Posterior cingulate gyrus (tissue), 11 donors: ENCODE results near the gene NUP62.

Experiments used
- DNase-seq, 10 donors: peaks; one replicate each; pipeline versions ENCODE4 v3.0.0 to v3.0.0-alpha.2; 2020 to 2021; ENCODE audit warnings: mixed read lengths in 3 of 10
- intact Hi-C: fragments of 100-400 bp; cut with DNase I; formaldehyde crosslinking; loops from one replicate; pipeline ENCODE4 v1.15.1; 2023

Gene NUP62

DNA sequence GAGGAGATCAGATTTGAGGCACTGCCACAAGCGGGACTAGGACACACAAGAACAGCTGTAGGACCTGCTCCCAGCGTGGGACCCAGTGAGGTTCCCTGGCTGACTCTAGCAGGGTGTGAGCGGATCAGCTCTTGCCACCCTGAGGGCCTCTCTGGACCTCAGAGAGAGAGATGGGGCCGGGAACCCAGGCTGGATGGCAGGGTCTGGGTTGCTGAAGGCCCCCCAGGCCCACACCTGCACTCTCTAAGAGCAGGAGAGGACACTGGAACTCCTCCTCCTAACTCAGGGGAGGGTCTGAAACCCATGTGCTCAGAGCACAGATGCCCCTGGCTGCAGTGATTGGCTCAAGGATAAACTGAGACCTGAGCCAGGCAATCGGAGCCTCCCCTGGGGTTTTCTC is 19.1 kb downstream of the NUP62 start:
- no peak for DNase-seq
- intact Hi-C loops = no loop called here

DNA sequence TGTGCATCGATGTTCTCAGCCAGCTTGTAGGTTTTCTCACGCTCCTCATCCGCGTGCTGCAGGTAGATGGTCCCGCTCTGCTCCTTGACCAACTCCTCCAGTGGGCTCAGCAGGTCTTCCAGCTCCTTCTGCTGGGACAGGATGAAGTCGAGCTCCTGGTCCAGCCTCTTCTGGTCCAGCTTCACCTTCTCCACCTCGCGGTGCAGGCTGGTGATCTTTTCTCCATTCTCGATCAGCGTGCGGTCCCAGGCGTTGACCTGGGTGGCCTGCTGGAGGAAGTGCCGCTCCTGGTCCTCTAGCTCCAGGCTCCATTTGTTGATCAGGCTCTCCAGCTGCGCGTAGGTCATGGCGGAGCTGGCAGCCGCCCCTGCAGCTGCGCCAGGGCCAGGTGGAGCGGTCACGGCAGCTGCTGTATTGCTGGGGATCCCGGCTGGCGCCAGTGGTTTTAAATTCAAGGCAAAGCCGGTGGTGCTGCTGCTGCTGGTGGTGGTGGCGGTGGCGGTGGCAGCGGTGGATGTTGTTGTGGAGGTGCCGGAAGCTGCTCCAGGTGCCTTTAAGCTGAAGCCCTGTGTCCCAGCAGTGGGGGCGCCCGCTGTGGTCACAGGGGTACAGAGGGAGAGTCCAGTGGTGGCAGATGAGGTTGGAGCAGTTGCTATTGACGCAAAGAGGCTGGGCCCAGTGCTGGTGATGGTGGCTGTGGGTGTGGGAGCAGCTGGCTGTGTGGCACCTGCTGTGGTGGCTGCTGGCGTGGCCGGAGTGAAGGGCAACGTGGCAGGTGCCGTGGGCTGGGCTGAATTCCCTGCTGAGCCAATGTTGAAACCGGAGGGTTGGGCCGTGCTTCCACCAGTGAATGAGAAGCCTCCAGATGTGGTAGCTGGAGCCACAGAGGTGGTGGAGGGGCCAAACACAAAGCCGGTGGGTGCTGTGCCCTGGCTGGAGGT is 20.6 kb downstream of the NUP62 start:
- intact Hi-C loops = no loop called here
- DNase-seq = no peak

DNA sequence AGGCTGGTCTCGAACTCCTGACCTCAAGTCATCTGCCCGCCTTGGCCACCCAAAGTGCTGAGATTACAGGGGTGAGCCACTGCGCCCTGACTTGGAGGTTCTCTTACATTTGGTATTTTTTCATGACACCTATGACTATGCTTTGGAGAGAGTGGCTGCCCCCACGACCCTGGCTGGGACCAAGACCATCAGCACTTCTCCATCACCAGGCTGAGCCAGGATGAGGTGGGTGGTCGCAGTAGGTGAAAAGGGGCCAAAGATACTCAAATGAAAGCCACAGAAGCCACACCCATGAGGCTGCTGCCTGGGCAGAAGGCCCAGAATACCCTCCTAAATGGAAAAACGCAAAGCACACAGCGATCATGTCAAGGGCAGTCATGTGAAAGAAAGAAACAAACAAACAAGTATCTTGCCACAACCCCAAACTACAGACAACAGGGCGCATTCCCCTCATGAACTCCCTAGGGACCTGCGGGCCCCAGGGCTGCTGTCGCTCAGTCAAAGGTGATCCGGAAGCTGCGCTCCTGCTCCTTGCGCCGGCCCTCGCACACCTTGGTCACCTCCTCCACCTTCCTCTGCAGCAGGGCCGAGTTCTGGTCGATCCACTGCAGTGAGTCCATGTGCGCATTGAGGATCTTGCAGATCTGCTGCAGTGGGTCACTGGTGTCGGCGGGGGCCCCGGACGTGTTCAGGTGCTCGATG is 21.4 kb downstream of the NUP62 start:
- intact Hi-C loops = no loop called here
- DNase-seq = no peak

DNA sequence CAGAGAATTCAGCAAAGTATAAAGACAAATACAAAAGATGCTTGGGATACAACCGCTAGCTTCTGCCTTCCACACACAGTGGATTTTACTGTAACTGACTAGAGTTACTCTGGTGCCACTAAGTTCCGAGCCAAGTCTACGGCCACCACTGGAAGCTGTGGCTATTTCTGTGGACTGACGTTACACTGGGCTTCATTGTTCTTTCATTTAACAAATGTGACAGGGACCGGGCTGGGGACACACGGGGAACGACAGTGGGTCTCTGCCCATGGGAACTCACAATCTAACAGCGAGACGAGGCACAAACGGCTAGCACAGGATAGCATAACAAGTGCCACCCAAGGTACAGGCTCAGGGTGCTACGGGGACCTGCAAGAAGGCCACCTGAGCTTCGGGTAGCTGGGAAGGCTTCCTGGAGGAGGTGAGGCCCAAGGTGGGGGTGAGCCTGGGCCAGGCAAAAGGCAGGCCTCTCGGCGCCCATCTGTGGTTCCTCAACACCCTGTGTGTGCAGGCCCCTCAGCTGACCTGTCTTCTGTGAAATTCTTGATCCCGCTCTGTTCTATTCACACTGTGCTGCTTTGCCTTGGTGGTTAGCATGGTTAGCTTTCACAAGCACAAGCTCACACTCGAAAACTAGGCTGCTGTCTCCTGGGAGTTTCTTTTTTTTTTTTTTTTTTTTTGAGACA is 22.3 kb downstream of the NUP62 start:
- intact Hi-C loops = no loop called here
- DNase-seq = peak in 1 of 10 donors; percentile 43

DNA sequence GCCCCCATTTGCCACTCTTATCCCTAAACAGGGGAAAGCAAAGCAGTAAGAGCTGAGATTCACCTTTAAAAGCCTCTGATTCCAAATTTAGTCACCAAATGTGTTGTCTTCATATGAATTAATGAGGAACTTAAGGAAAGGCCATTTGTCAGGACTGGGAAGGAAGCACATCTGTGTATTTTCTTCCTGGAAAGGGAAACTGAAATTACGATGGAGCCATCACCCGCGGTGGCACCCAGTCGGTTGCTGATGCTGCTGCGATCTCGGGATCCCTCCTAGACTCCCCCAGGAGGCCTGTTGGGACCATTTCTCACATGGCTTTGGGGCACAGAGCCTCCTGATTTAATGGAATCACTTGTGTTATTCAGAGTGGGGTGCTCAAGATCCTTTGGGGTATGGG is 25.2 kb downstream of the NUP62 start:
- intact Hi-C loops = no loop called here
- DNase-seq = no peak

DNA sequence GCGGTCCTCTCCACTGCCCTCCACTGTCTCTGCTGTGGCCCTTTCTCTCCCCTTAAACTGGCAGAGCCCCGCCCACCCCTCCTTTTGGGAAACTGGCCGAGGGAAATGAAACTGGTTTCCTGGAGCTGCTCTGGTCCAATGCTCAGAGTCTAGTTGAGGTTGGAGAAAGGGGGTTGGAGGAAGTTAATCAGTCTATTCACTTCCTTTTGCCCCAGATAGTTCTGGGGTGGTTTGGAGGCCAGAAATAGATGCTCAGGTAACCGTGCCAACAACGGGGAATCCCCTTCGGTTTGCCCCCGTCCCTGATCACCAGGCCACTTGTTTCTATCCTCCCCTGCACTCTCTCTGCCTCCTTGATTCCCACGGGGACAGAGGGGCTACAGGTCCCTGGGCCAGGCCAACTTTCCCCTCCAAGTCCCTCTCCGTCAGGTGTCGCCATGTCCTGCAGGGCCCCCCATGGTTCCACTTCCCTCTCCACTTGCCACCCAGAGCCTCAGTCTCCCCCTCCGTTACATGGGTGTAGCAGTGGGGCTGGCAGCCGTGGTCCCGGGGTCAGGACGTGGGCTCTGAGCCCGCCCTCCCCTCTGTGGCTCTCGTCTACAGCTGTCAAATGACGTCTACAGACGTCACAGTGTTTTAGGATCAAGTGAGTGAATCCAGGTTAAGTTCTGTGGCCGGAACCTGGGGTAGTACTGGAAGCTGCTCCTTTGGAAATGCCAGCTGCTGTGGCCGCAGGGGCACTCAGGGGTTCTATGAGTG is 32.3 kb downstream of the NUP62 start, which contains the start of gene IL4I1:
TSS of gene IL4I1 (minus strand) at position 25 of the 759 bp plus-strand sequence. CDS start 727 bp downstream, outside the sequence.
- DNase-seq = no peak
- intact Hi-C loops = no loop called here

DNA sequence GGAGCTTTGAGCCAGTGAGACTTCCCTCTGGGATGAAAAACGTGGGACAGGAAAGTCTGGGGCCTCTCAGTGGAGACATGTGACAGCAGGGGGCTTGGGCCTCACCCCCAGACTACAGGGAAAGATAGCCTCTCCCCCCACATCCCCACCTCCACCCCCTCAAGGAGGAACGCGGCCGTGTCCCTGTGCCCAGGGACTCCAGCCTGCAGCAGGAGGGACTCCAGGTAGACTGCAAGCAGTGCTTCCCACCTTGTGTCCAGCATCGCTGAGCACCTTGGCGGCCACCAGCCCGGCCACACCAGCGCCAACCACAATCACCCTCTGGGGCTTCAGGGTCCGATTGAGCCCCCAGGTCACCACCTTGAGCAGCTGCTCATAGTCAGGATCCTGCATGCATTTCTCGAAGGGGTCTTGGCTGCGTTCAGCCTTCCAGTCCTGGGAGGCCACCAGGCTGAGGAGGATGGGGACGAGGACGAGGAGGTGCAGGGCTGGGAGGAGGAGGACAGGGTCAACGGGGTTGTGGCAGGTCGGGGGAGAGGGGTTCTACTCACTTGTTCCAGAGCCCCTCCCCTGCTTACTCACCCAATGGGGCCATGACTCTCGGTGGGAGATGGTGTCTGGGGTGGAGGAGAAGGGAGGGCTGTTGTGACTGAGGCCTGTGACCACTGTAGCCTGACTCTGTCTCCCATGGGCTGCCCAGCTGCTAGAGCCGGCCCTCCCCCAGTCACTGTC is 33.6 kb downstream of the NUP62 start:
- DNase-seq = no peak
- intact Hi-C loops = no loop called here

DNA sequence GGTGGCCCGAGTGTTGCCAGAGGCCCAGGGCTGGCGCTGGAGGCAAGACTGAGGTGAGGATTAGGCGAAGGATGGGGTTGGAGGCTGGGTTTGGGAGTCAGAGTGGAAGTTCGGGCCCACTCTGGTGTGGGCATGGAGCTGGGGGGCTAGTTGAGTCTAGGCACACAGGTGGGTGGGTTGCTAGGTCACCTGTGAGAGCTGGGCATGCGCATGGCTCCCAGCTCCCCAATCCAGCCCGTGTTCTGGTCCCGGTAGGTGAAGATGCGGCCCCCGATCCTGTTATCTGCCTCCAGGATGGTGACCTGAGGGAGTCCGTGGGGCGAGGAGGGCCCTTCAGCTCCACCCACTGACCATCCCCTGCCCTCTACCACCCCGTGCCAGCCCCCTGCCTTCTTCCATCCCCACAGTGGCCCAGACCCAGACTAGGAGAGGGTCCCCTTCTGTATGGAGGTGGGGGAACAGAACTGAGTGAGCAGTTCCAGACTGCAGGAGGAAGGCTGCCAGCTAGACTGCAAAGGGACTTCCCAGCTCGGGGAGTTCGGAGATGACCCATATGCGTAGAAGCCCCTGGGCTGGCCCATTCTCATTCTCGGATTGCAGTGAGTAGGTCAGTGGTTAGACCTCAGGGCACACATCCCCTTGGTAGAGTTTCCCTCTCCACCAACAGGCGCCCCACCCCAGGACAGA is 34.3 kb downstream of the NUP62 start:
- intact Hi-C loops = no loop called here
- DNase-seq = no peak

DNA sequence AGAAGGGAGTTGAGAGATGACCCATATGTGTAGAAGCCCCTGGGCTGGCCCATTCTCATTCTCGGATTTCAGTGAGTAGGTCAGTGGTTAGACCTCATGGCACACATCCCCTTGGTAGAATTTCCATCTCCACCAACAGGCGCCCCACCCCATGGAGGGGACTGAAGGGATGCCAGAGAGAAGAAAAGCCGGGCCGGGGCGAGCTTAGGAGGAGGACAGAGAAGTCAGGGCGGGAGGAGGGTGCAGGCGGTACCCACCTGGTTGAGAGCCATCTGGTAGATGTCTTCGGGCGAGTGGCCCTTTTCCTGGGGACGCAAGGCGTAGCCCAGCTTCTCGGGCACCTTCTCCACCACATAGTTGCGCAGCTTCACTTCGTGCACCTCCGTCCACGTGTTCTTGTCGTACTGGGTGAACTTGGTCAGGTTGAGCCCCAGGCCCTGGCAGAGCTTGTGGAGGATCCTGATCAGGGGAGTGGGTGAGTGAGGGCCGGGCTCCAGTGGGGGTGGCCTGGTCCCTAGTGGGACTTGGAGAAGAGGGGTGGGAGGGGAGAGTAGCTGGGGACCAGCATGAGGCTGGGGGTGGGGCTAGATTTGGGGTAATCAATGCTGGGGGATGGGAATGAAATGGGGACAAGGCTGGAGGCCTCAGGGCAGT is 35.2 kb downstream of the NUP62 start:
- no peak for DNase-seq
- intact Hi-C loops = no loop called here

DNA sequence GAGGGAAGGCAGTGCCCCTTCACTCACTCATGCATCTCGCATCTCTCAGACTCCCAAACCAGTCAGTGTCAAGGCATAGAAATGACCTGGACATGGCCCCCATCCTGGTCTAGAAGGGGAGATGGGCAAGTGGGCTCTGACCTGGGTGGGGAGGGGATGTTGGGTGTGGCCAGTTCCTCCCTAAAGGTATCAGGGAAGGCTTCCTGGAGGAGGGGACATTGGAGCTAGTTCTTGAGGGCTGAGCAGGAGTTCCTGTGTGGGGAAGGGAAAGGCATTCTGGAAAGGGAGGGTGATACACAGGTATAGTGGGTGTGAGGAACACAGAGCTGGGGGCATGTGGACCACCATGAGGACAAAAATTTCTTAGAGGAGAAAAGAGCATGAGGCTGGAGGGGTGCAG is 36.6 kb downstream of the NUP62 start:
- no peak for DNase-seq
- intact Hi-C loops = no loop called here

DNA sequence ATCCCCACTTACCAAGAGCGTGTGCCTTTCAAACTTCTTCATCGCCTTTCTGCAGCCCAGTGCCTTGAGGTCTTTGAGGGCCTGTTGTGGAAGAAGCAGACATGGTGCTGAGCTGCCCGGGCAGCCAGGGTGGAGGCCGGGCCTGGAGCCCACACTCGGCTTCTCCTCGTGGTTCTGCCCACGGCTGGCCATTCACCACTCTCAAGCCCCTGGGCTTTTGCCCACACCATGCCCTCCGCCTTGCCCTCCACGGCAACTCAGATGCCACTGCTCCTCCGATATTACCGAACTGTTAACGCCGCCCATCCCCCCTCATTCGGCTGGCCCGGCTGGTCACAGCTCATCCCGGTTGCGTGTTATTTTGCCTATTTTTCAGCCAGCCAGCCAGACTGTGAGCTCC is 37.9 kb downstream of the NUP62 start:
- intact Hi-C loops = no loop called here
- DNase-seq = no peak

DNA sequence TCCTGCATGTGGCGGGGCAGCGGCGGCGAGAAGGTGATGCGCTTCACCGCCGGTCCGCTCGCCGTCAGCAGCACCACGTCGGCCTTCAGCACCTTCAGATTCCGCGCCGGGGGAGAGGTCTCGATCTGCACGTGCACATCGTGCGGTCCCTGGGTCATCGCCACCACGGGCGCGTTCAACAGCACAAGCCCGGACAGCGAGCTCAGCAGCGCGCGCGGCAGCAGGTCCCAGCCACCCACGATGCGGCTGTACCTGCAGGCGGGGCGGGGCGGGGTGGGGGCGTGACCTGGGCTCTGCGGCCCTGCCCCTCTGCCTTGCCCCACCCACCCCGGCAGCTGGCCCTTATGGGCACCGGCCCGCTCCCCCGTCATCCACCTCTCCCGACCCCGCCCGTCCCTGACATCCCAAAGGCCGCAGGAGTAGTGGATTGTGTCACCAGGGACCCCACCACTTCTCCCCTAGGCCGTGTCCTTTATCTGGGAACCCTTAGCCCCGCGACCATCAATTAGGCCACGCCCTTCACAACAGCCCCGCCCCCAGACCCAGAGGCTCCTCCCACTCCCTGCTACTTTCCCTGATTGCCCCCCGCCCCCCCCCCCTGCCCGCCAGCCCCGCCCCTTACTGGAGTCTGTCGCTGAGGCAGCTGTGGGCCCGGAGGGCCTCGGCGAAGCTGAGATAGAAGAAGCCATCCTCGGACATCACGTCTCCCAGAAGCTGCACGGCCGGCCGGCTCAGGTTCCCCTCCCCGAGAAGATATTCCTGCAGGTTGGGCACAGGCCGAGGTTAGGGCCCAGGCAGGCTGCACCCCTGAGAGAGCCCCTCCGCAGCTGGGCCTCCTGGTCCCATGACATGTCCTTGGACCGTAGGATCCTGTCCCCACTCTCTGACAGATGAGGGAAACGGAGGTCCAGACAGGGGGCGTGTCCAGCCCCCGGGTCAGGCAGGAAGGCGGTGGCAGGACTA is 38.7 kb downstream of the NUP62 start:
- no peak for DNase-seq
- intact Hi-C loops = no loop called here

DNA sequence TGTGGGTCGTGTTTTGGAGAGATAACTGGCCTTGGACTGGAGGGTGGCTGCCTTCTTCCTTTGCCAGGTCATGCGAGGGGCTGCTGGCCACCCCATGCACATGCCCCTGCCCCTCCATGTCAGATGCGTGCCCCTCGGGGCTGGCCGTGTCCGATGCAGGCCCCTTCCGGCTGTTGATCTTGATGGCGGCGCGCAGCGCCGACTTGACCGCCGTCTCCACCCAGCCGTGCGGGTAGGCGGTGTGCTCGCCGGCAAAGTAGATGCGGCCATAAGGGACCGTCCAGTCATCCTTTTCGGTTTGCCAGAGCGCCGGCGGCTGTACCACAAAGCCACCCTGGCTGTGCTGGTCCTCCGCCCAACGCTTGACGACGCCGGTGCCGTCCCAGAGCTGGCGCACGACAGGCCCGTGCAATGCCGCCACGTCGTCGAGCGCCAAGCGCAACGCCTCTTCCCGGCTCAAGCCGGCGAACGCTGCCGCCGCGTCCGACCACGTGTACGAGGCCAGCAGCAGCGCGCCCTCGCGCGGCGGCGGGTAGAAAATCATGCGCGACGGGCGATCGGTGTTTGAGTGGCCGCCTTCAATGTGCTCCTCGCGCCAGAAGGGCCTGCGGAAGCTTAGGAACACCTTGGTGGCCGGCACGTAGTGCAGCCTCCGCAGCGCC is 39.5 kb downstream of the NUP62 start:
- peak in 9 of 10 donors; percentile 47 to 95 (median 69) for DNase-seq
- intact Hi-C loops = no loop called here

DNA sequence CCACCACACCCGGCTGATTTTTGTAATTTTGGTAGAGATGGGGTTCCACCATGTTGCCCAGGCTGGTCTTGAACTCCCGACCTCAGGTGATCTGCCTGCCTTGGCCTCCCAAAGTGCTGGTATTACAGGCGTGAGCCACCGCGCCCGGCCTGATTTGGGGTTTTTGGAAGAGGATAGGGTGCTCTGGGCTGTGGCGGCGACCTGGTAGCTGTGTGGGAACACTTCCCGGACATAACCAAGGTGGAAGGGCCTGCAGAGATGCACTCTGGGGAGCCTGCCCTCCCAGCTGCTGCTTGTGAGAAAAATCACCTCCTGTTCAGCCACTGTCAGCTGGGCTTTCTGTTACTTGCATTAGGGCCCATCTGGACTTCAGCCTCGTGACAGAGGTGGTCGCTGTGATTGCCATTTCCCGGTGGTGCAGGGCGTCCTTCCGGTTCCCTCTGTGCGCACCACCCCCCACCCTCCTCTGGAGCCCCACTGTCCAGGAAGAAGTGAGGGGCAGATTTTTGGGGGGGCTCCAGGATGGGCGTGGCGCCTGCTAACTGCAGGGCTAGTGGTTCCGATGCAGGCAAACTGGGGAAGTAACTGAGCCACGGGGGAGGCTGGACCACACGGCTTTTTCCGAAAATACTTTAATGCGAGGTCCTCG is 40.1 kb downstream of the NUP62 start:
- DNase-seq = no peak
- intact Hi-C loops = no loop called here

DNA sequence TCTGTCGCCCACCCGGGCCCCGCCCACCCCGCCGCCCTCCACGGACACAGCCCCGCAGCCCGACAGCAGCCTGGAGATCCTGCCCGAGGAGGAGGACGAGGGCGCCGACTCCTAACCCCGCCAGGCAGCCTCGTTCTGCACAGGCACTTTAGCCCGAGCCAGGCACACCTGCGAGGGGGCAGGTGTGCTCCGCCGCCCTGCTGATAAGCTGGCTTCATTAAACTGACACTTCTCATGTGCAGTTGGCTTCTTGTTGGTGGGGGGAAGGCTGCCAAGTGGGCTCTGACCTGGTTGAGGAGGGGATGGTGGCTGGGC is 40.8 kb downstream of the NUP62 start:
- no peak for DNase-seq
- intact Hi-C loops = no loop called here

DNA sequence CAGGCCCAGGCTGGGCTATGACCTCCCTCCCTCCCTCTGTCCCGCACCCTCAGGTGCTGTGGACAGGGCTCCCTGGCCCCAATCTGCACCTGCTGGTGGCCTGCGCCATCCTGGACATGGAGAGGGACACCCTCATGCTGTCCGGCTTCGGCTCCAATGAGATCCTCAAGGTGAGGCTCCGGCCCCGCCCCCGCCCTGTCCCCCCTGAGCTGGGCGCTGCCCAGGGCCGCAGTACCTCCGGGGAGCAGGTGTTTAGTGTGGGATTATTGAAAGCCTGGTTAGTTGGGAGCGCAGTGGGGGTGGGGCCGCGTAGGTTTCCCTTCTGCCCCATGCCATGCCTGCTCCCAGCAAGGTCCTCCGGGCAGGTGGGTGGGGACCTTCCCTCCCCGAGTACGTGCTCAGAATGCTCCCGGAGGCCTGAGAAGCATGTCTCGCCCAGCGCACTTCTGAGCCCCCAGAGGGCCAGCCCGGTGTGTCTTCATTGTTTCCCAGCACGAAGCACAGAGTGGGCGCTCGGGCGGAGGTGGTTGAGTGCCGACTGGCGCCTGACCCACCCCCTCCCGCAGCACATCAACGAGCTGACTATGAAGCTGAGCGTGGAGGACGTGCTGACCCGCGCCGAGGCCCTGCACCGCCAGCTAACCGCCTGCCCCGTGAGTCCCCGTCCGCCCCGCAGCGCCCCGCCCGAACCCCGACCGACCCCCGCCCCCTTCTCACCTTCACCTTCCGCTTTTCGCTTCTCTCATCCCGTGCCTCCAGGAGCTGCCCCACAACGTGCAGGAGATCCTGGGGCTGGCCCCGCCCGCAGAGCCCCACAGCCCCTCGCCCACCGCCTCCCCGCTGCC is 41.4 kb downstream of the NUP62 start:
- no peak for DNase-seq
- intact Hi-C loops = no loop called here
